IgD-negative memory B cell (primary cell): ENCODE measurements around the gene FMC1. TPM values are rescaled to one million over a fixed set of nuclear protein-coding genes. Genes with fewer than 3 reads are reported as not detected.

Source experiments
- H3K27ac Mint-ChIP-seq, 3 donors: one replicate each; pipeline ENCODE4 v1.8.0; 2020 to 2022; ENCODE audit warnings: mild to moderate bottlenecking in 3 of 3, mixed read lengths in 3 of 3, moderate library complexity in 1 of 3
- H3K27me3 Mint-ChIP-seq: one replicate; pipeline ENCODE4 v1.8.0; 2021; ENCODE audit warnings: mixed read lengths
- H3K36me3 Mint-ChIP-seq: one replicate; pipeline ENCODE4 v1.8.0; 2020; ENCODE audit warnings: mild to moderate bottlenecking, mixed read lengths
- H3K4me1 Mint-ChIP-seq, 3 donors: one replicate each; pipeline ENCODE4 v1.8.0; 2020 to 2022; ENCODE audit warnings: mixed read lengths in 3 of 3, mild to moderate bottlenecking in 1 of 3
- H3K4me3 Mint-ChIP-seq, 4 donors: one replicate each; pipeline ENCODE4 v1.8.0; 2020 to 2022; ENCODE audit warnings: mild to moderate bottlenecking in 4 of 4, mixed read lengths in 4 of 4, moderate library complexity in 3 of 4
- H3K9me3 Mint-ChIP-seq, 3 donors: one replicate each; pipeline ENCODE4 v1.8.0; 2020 to 2021; ENCODE audit warnings: mixed read lengths in 3 of 3, mild to moderate bottlenecking in 1 of 3
- polyA plus RNA-seq: library from polyadenylated mRNA; unstranded; fragments of 300-500 nt; fragmentation: Illumina TruSeq; gene quantifications from one replicate; pipeline ENCODE4 v1.2.3, GENCODE V29; 2021

FMC1 gene
- polyA plus RNA-seq, 1 donor from 2014 or later = 61.6 TPM

GRCh38 chr7:139382439-139382838 lies 41.3 kb downstream of the FMC1 start:
- H3K27ac Mint-ChIP-seq = no peak overlapping the region

GRCh38 chr7:139384611-139385010 lies 43.5 kb downstream of the FMC1 start:
- Mint-ChIP-seq H3K36me3 (peaks cover 3% of the 10 kb centered on the region), H3K4me3 (peak overlapping the region in 1 of 4 donors; percentile 63)

More at GRCh38 chr7:139382439-139382838, 41.3 kb downstream of the FMC1 start:
- H3K9me3 Mint-ChIP-seq = no peaks in the 10 kb centered on the region
- no peaks in the 10 kb centered on the region for H3K27me3 Mint-ChIP-seq
- H3K4me3 Mint-ChIP-seq = no peak overlapping the region
- peaks cover 0 to 2% (median 1%) of the 10 kb centered on the region in 3 donors for H3K4me1 Mint-ChIP-seq
- peaks cover 3% of the 10 kb centered on the region for H3K36me3 Mint-ChIP-seq

GRCh38 chr7:139387594-139387993 lies 46.5 kb downstream of the FMC1 start:
- no peaks in the 10 kb centered on the region for H3K27me3 Mint-ChIP-seq
- H3K9me3 Mint-ChIP-seq = no peaks in the 10 kb centered on the region
- H3K36me3 Mint-ChIP-seq = peaks cover 5% of the 10 kb centered on the region
- no peak overlapping the region for H3K4me3 Mint-ChIP-seq
- peaks cover 8 to 19% (median 8%) of the 10 kb centered on the region in 3 donors for H3K4me1 Mint-ChIP-seq
- peak overlapping the region in 2 of 3 donors; percentile 28 to 36 for H3K27ac Mint-ChIP-seq

More at GRCh38 chr7:139384611-139385010, 43.5 kb downstream of the FMC1 start:
- H3K27ac Mint-ChIP-seq = no peak overlapping the region
- H3K27me3 Mint-ChIP-seq = no peaks in the 10 kb centered on the region
- H3K9me3 Mint-ChIP-seq = no peaks in the 10 kb centered on the region
- peaks cover 6 to 16% (median 8%) of the 10 kb centered on the region in 3 donors for H3K4me1 Mint-ChIP-seq

GRCh38 chr7:139389091-139389490 lies 48.0 kb downstream of the FMC1 start:
- H3K4me1 Mint-ChIP-seq = peaks cover 9 to 19% (median 10%) of the 10 kb centered on the region in 3 donors
- no peaks in the 10 kb centered on the region for H3K9me3 Mint-ChIP-seq
- H3K27me3 Mint-ChIP-seq = no peaks in the 10 kb centered on the region
- H3K36me3 Mint-ChIP-seq = peaks cover 5% of the 10 kb centered on the region
- H3K27ac Mint-ChIP-seq = peak overlapping the region in 2 of 3 donors; percentile 60 to 75
- no peak overlapping the region for H3K4me3 Mint-ChIP-seq

- no peak overlapping the region for H3K27ac Mint-ChIP-seq
- no peaks in the 10 kb centered on the region for H3K9me3 Mint-ChIP-seq
- H3K36me3 Mint-ChIP-seq = peaks cover 8% of the 10 kb centered on the region
- no peaks in the 10 kb centered on the region for H3K27me3 Mint-ChIP-seq
- no peak overlapping the region for H3K4me3 Mint-ChIP-seq
- H3K4me1 Mint-ChIP-seq = peaks cover 10 to 26% (median 14%) of the 10 kb centered on the region in 3 donors
Observed at GRCh38 chr7:139389774-139390173, 48.6 kb downstream of the FMC1 start.

- Mint-ChIP-seq H3K27me3 (no peaks in the 10 kb centered on the region), H3K4me1 (peaks cover 9 to 28% (median 16%) of the 10 kb centered on the region in 3 donors), H3K9me3 (no peaks in the 10 kb centered on the region), H3K36me3 (peaks cover 15% of the 10 kb centered on the region), H3K4me3 (no peak overlapping the region), H3K27ac (peak overlapping the region in 1 of 3 donors; percentile 59)
Observed at GRCh38 chr7:139393621-139394211, 52.6 kb downstream of the FMC1 start.

GRCh38 chr7:139394540-139394939 lies 53.4 kb downstream of the FMC1 start:
- Mint-ChIP-seq H3K27ac (no peak overlapping the region), H3K9me3 (no peaks in the 10 kb centered on the region), H3K4me3 (no peak overlapping the region), H3K36me3 (peaks cover 15% of the 10 kb centered on the region), H3K27me3 (no peaks in the 10 kb centered on the region), H3K4me1 (peaks cover 11 to 20% (median 11%) of the 10 kb centered on the region in 3 donors)

Other genes with a start within 250 kb of the FMC1 start
- 93.1 TPM for gene ZC3HAV1, start 231.6 kb upstream of the FMC1 start, polyA plus RNA-seq
- gene UBN2, start 110.1 kb upstream of the FMC1 start, polyA plus RNA-seq = 2.8 TPM
- 50.9 TPM for gene LUC7L2, start 18.6 kb downstream of the FMC1 start, polyA plus RNA-seq
- gene KLRG2, start 142.3 kb downstream of the FMC1 start, polyA plus RNA-seq = not detected
- not detected for gene CLEC2L, start 182.3 kb downstream of the FMC1 start, polyA plus RNA-seq